SK-N-SH treated with all-trans-retinoic acid at 6 μM for 48 hours (cell line): ENCODE results near the gene SLC43A3.

Experiments
- BACH2 ChIP-seq: fragments of 250-450 bp; sonication (Bioruptor Pico); IDR thresholded peaks from 2 replicates; pipeline ENCODE4 v1.9.0; 2021; ENCODE audit warnings: mild to moderate bottlenecking, borderline replicate concordance
- ESRRG ChIP-seq: fragments of 250-450 bp; sonication (Bioruptor Pico); IDR thresholded peaks from 2 replicates; pipeline ENCODE4 v1.6.1; 2021; ENCODE audit warnings: mild to moderate bottlenecking
- GLIS3 ChIP-seq: fragments of 250-450 bp; sonication (Bioruptor Pico); IDR thresholded peaks from 2 replicates; pipeline ENCODE4 v1.5.0; 2020; ENCODE audit warnings: mild to moderate bottlenecking, moderate library complexity
- OSR1 ChIP-seq: fragments of 250-450 bp; sonication (Bioruptor Pico); IDR thresholded peaks from 2 replicates; pipeline ENCODE4 v1.8.0; 2022; ENCODE audit warnings: moderate library complexity, mild to moderate bottlenecking, inconsistent platforms
- PPARA ChIP-seq: fragments of 250-450 bp; sonication (Bioruptor Pico); IDR thresholded peaks from 2 replicates; pipeline ENCODE4 v1.5.0; 2020; ENCODE audit warnings: mild to moderate bottlenecking, borderline replicate concordance
- RARB ChIP-seq: fragments of 250-450 bp; sonication (Bioruptor Pico); IDR thresholded peaks from 2 replicates; pipeline ENCODE4 v1.8.0; 2021; ENCODE audit warnings: mild to moderate bottlenecking, moderate library complexity
- SNAI2 ChIP-seq: fragments of 250-450 bp; sonication (Bioruptor Pico); IDR thresholded peaks from 2 replicates; pipeline ENCODE4 v1.5.0; 2020; ENCODE audit warnings: mild to moderate bottlenecking, moderate library complexity
- ZFP3 ChIP-seq: fragments of 250-450 bp; sonication (Bioruptor Pico); IDR thresholded peaks from 2 replicates; pipeline ENCODE4 v1.5.0; 2020; ENCODE audit warnings: mild to moderate bottlenecking, moderate library complexity
- ZFP30 ChIP-seq: fragments of 450-650 bp; formaldehyde crosslinking; IDR thresholded peaks from 2 replicates; pipeline ENCODE4 v1.5.0; 2022; ENCODE audit warnings: mild to moderate bottlenecking, moderate library complexity
- ZNF70 ChIP-seq: fragments of 450-650 bp; formaldehyde crosslinking; IDR thresholded peaks from 2 replicates; pipeline ENCODE4 v1.5.0; 2020; ENCODE audit warnings: mild to moderate bottlenecking, moderate library complexity
- TF ChIP-seq, protein P1 (sequence below): fragments of 250-450 bp; sonication (Bioruptor Pico); IDR thresholded peaks from 2 replicates; pipeline ENCODE4 v1.8.0; 2020; ENCODE audit warnings: mild to moderate bottlenecking, moderate library complexity, borderline replicate concordance
- TF ChIP-seq, protein P2 (sequence below): fragments of 250-450 bp; sonication (Bioruptor Pico); IDR thresholded peaks from 2 replicates; pipeline ENCODE4 v1.8.0; 2021; ENCODE audit warnings: low read depth, mild to moderate bottlenecking, moderate library complexity, borderline replicate concordance
- TF ChIP-seq, protein P3 (sequence below): fragments of 250-450 bp; sonication (Bioruptor Pico); IDR thresholded peaks from 2 replicates; pipeline ENCODE4 v1.5.1; 2020; ENCODE audit warnings: low read depth, mild to moderate bottlenecking, moderate library complexity

DNA sequence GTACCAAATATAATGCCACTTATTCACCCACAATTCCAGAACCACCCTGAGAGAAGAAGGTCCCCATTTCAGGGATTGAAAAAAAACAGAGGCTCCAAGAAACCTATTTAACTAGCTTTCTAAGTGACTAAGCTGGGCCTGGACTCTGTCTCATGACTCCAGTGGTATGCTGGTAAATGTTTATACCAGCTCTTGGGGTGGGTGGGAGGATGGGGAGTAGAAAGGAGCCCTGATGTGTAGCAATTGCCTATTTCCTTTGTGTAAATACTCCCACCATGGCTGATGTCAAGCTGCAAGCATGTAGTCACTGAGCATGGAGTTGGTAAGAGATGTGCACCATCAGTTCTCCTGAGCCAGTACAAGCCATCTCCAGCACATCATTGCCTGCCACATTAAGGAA lies 48.7 kb downstream of the SLC43A3 start:
- TF ChIP-seq ZFP3 (no peak), OSR1 (CRISPR knock-in tag) (no peak), RARB (CRISPR knock-in tag) (no peak), GLIS3 (CRISPR knock-in tag) (no peak), ZNF70 (no peak), ZFP30 (CRISPR knock-in tag) (no peak), SNAI2 (CRISPR knock-in tag) (no peak), ESRRG (CRISPR knock-in tag) (no peak), PPARA (CRISPR knock-in tag) (no peak), BACH2 (no peak)
- TF ChIP-seq, protein P1, sequence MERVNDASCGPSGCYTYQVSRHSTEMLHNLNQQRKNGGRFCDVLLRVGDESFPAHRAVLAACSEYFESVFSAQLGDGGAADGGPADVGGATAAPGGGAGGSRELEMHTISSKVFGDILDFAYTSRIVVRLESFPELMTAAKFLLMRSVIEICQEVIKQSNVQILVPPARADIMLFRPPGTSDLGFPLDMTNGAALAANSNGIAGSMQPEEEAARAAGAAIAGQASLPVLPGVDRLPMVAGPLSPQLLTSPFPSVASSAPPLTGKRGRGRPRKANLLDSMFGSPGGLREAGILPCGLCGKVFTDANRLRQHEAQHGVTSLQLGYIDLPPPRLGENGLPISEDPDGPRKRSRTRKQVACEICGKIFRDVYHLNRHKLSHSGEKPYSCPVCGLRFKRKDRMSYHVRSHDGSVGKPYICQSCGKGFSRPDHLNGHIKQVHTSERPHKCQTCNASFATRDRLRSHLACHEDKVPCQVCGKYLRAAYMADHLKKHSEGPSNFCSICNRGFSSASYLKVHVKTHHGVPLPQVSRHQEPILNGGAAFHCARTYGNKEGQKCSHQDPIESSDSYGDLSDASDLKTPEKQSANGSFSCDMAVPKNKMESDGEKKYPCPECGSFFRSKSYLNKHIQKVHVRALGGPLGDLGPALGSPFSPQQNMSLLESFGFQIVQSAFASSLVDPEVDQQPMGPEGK (CRISPR knock-in tag) = no peak
- TF ChIP-seq, protein P2, sequence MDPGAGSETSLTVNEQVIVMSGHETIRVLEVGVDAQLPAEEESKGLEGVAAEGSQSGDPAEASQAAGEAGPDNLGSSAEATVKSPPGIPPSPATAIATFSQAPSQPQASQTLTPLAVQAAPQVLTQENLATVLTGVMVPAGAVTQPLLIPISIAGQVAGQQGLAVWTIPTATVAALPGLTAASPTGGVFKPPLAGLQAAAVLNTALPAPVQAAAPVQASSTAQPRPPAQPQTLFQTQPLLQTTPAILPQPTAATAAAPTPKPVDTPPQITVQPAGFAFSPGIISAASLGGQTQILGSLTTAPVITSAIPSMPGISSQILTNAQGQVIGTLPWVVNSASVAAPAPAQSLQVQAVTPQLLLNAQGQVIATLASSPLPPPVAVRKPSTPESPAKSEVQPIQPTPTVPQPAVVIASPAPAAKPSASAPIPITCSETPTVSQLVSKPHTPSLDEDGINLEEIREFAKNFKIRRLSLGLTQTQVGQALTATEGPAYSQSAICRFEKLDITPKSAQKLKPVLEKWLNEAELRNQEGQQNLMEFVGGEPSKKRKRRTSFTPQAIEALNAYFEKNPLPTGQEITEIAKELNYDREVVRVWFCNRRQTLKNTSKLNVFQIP (CRISPR knock-in tag) = no peak
- TF ChIP-seq, protein P3, sequence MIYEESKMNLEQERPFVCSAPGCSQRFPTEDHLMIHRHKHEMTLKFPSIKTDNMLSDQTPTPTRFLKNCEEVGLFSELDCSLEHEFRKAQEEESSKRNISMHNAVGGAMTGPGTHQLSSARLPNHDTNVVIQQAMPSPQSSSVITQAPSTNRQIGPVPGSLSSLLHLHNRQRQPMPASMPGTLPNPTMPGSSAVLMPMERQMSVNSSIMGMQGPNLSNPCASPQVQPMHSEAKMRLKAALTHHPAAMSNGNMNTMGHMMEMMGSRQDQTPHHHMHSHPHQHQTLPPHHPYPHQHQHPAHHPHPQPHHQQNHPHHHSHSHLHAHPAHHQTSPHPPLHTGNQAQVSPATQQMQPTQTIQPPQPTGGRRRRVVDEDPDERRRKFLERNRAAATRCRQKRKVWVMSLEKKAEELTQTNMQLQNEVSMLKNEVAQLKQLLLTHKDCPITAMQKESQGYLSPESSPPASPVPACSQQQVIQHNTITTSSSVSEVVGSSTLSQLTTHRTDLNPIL = no peak
